SU-DHL-6 (cell line): ENCODE data around the gene KPNA3.

Source experiments
- H2AFZ ChIP-seq: fragments of 200-600 bp; sonication (generic); 2 replicates; pipeline ENCODE4 v1.6.1; 2014; ENCODE audit warnings: low read depth, mild to moderate bottlenecking, moderate library complexity, mixed read lengths, antibody characterized with exemption, low read length; ENCODE audit not compliant: severe bottlenecking
- H3F3A ChIP-seq: fragments of 200-600 bp; shearing (Covaris generic); 2 replicates; pipeline ENCODE4 v1.6.0; 2016; ENCODE audit warnings: antibody characterized with exemption, mild to moderate bottlenecking; ENCODE audit not compliant: insufficient read depth
- H3K27ac ChIP-seq: fragments of 200-600 bp; sonication (generic); 2 replicates; pipeline ENCODE4 v1.5.1; 2016; ENCODE audit warnings: low read depth, mild to moderate bottlenecking, low read length, moderate library complexity, mixed read lengths
- H3K27me3 ChIP-seq: fragments of 200-600 bp; sonication (generic), shearing (Covaris generic); 2 replicates; pipeline ENCODE4 v1.6.0; 2014; ENCODE audit warnings: mild to moderate bottlenecking, low read length
- H3K36me3 ChIP-seq: fragments of 200-600 bp; sonication (generic); 2 replicates; pipeline ENCODE4 v1.6.1; 2014; ENCODE audit warnings: mild to moderate bottlenecking, low read length, mixed read lengths
- H3K4me2 ChIP-seq: fragments of 300-600, 200-600 bp; shearing (Covaris generic), sonication (generic); 2 replicates; pipeline ENCODE4 v1.6.0; 2014; ENCODE audit warnings: low read length, low read depth, mild to moderate bottlenecking; ENCODE audit not compliant: poor library complexity, severe bottlenecking
- H3K4me3 ChIP-seq: fragments of 200-600 bp; sonication (generic); 2 replicates; pipeline ENCODE4 v1.5.1; 2014; ENCODE audit warnings: antibody characterized with exemption, low read length, mild to moderate bottlenecking, mixed read lengths; ENCODE audit not compliant: insufficient read depth, poor library complexity, severe bottlenecking
- H3K79me2 ChIP-seq: fragments of 200-600 bp; sonication (generic); 2 replicates; pipeline ENCODE4 v1.6.1; 2014; ENCODE audit warnings: mild to moderate bottlenecking, low read length, moderate library complexity; ENCODE audit not compliant: insufficient read depth
- H3K9ac ChIP-seq: fragments of 200-600 bp; sonication (generic); 2 replicates; pipeline ENCODE4 v1.7.0; 2014; ENCODE audit warnings: mild to moderate bottlenecking, low read length
- H3K9me2 ChIP-seq: fragments of 200-600 bp; sonication (generic); replicated peaks from 2 replicates; pipeline ENCODE4 v1.6.1; 2014; ENCODE audit warnings: low read length; ENCODE audit not compliant: insufficient read depth
- H3K9me3 ChIP-seq: fragments of 200-600 bp; sonication (generic); 2 replicates; pipeline ENCODE4 v1.6.1; 2014; ENCODE audit warnings: low read length, mixed read lengths; ENCODE audit not compliant: insufficient read depth
- H4K20me1 ChIP-seq: fragments of 200-600 bp; sonication (generic); 2 replicates; pipeline ENCODE4 v1.6.1; 2014; ENCODE audit warnings: low read depth, mild to moderate bottlenecking, antibody characterized with exemption, low read length, moderate library complexity, mixed read lengths
- EZH2phosphoT487 ChIP-seq: fragments of 200-600 bp; sonication (generic), shearing (Covaris generic); conservative IDR thresholded peaks from 2 replicates; pipeline ENCODE4 v1.6.1; 2018; ENCODE audit warnings: mild to moderate bottlenecking, antibody characterized with exemption, low read length, moderate library complexity, mixed read lengths
- TF ChIP-seq, protein P1 (sequence below): fragments of 200-600 bp; sonication (generic); IDR thresholded peaks from one replicate; pipeline ENCODE4 v1.5.1; 2017; ENCODE audit warnings: antibody characterized with exemption, mild to moderate bottlenecking, low read length, moderate library complexity; ENCODE audit not compliant: insufficient read depth, poor library complexity, severe bottlenecking

The KPNA3 gene

GRCh38 chr13:49670828-49671227 is 121.7 kb downstream of the KPNA3 start:
- Histone ChIP-seq H2AFZ (no peak overlapping the region), H3K9ac (no peak overlapping the region), H3K27me3 (no peaks in the 10 kb centered on the region), H3K4me2 (no peak overlapping the region), H3K9me2 (no peaks in the 10 kb centered on the region), H4K20me1 (no peaks in the 10 kb centered on the region), H3K36me3 (no peaks in the 10 kb centered on the region), H3K4me3 (no peak overlapping the region), H3K27ac (no peak overlapping the region), H3K79me2 (no peaks in the 10 kb centered on the region), H3F3A (no peaks in the 10 kb centered on the region), H3K9me3 (no peaks in the 10 kb centered on the region)
- TF ChIP-seq, protein P1, sequence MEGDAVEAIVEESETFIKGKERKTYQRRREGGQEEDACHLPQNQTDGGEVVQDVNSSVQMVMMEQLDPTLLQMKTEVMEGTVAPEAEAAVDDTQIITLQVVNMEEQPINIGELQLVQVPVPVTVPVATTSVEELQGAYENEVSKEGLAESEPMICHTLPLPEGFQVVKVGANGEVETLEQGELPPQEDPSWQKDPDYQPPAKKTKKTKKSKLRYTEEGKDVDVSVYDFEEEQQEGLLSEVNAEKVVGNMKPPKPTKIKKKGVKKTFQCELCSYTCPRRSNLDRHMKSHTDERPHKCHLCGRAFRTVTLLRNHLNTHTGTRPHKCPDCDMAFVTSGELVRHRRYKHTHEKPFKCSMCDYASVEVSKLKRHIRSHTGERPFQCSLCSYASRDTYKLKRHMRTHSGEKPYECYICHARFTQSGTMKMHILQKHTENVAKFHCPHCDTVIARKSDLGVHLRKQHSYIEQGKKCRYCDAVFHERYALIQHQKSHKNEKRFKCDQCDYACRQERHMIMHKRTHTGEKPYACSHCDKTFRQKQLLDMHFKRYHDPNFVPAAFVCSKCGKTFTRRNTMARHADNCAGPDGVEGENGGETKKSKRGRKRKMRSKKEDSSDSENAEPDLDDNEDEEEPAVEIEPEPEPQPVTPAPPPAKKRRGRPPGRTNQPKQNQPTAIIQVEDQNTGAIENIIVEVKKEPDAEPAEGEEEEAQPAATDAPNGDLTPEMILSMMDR, result no peak
- TF ChIP-seq EZH2phosphoT487, result no peak

- H3K4me2 ChIP-seq, result no peak overlapping the region
- no peak overlapping the region for H3K4me3 ChIP-seq
- H4K20me1 ChIP-seq, result no peaks in the 10 kb centered on the region
- no peaks in the 10 kb centered on the region for H3K27me3 ChIP-seq
- no peaks in the 10 kb centered on the region for H3F3A ChIP-seq
- no peaks in the 10 kb centered on the region for H3K9me3 ChIP-seq
- no peaks in the 10 kb centered on the region for H3K79me2 ChIP-seq
- H3K9me2 ChIP-seq, result no peaks in the 10 kb centered on the region
- TF ChIP-seq, protein P1, result peak; percentile 73
- no peak for TF ChIP-seq EZH2phosphoT487
- H3K9ac ChIP-seq, result no peak overlapping the region
- H3K36me3 ChIP-seq, result no peaks in the 10 kb centered on the region
- H3K27ac ChIP-seq, result no peak overlapping the region
- H2AFZ ChIP-seq, result no peak overlapping the region
Observed at GRCh38 chr13:49669735-49670309, 122.7 kb downstream of the KPNA3 start.

- no peak overlapping the region for H2AFZ ChIP-seq
- no peaks in the 10 kb centered on the region for H3K9me3 ChIP-seq
- no peak overlapping the region for H3K9ac ChIP-seq
- no peaks in the 10 kb centered on the region for H3F3A ChIP-seq
- no peak overlapping the region for H3K27ac ChIP-seq
- H3K9me2 ChIP-seq, result no peaks in the 10 kb centered on the region
- no peaks in the 10 kb centered on the region for H3K36me3 ChIP-seq
- TF ChIP-seq, protein P1, result no peak
- no peak for TF ChIP-seq EZH2phosphoT487
- H3K4me3 ChIP-seq, result no peak overlapping the region
- no peaks in the 10 kb centered on the region for H4K20me1 ChIP-seq
- H3K27me3 ChIP-seq, result no peaks in the 10 kb centered on the region
- no peaks in the 10 kb centered on the region for H3K79me2 ChIP-seq
- H3K4me2 ChIP-seq, result no peak overlapping the region
Observed at GRCh38 chr13:49667773-49668172, 124.7 kb downstream of the KPNA3 start.
